Measurements from ENCODE around the gene TCAIM.

- TF ChIP-seq CTCF (conservative IDR thresholded peaks at IDR 0.05; ENCODE audit: low read depth, low read length): no peak
- no peak for TF ChIP-seq POLR2A (IDR thresholded peaks at IDR 0.05; ENCODE audit: low read depth, low read length)
Measured at GRCh38 chr3:44454258-44454657, 115.7 kb downstream of the TCAIM start.
